ENCODE measurements around the gene FNBP1L.
"Not testable (repeated sequence)": the region's sequence is repeated elsewhere in the genome, so short reads cannot be mapped to it uniquely, and the experiment has no call there.

FNBP1L gene

DNA sequence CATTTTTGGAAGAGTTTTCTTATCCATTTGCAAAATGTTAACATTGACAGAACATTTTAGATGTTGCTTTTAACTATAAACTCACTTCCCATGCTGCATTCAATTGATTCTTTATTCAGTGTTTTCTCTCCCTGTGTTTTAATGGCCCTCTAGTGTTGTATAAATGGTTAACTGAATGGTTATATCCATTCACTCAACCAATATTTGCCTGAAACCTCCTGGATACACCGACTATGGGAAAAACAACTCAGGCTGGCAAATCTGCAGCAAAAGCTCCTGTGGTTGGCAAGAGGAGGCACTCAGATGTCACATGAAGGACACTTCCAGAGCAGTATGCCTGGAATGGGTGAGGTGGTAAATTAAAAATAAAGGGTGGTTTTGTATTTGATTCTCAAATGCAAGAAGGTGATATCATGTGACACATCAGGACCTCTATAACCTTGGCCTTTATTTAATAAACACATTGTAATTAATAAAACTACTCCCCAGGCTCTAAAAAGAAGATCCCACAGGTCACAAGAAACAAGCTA is 126.1 kb downstream of the FNBP1L start:
- no peak for DNase-seq (ENCODE audit: low spot score)

DNA sequence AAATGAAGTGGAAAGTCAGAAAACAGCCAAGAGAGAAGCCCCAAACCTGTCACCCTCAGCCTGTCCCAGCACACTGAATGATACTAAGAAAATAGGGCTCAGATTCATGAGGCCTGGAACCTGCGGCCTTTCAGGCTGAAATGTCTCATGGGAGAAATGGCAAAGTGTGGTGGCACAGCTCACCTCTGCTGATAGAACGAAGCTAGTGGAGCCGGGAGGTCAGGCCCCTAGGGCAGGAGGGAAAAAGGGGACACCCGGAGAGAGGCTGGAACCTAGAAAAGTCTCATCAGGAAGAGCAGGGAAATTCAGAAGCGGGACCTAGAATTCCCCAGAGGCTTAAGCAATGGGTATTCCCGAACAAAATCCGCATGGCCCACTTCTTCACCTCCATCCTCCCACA is 126.6 kb downstream of the FNBP1L start:
- no peak for DNase-seq (ENCODE audit: low spot score)

DNA sequence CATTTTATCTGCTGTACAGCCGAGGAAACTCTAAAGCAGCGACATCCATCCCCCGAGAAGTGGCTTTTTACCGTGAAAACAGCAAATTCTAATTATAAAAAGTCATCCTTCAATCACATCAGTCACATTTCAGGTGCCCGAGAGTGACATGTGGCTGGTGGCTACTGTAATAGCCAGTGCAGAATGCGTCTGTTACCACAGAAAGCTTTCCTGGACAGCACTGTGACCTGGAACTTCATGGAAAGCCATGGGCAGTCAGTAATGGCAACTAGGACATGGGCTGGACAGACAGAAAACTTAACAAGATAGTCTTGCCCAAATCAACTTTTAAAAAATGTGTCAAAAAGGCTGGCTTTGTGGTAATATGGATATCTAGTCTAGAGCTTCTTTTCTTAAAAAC is 127.1 kb downstream of the FNBP1L start:
- DNase-seq (ENCODE audit: low spot score) = no peak

DNA sequence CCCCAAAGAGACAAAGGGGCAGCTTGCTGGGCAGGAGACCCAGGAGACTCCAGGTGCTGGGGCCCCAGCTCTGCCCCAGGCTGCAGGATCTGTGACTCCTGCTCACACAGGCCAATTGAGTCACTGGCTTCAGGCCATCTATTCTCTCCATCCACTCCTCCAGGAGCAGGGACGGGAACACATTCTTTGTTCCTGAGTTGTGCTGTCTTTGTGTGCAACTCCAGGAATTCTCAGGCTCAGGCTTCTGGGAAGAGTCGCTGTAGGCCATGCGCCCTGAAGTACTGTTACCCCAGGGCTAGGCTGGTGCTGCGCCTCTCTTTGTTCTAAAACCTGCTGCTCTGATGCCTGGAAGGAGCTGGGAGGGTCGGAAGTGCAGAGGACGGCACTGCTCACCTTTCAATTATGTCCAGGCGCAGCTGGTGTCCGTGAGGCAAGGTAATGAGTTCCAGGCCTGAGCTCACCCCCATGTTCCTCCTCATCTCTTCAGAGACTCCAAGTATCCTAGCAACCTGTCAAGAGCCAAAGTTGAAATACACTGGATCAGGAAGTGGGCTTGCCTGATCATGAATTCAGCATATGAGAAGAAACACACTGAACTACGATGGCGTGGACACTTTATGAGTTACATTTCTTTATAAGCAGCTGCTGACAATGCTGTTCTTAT is 127.8 kb downstream of the FNBP1L start:
- DNase-seq (ENCODE audit: low spot score) = no peak

DNA sequence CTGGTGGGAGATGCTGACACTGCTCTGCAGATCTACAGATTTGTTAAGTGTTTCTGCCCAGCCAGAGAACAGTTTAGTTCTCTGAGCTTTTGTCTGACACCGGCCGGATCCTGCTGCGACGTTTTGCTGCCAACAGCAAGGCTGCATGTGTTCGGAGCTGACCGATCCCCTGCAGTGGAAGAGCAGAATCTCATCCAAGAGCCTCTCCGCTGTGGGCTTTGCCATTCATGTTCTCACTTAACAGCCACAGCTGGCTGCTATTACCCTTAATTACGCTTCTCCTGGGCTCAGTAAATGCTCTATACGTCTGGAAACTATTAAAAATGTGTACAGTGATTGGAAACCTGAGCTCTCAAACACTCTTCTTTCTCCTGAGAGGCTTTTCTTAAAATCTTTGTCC is 128.4 kb downstream of the FNBP1L start:
- no peak for DNase-seq (ENCODE audit: low spot score)

DNA sequence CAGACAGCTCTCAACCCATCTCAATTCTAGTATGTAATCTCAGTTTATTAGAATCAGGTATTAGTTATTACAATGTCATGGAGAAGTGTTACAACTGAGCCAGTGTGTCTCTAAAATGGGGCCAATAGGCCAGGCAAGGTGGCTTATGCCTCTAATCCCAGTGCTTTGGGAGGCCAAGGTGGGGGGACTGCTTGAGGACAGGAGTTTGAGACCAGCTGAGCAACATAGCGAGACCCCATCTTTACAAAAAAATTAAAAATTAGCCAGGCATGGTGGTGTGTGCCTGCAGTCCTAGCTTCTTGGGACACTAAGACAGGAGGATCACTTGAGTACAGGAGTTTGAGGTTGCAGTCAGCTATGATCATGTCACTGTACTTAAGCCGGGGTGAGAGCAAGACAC is 128.8 kb downstream of the FNBP1L start:
- DNase-seq (ENCODE audit: low spot score) = no peak

DNA sequence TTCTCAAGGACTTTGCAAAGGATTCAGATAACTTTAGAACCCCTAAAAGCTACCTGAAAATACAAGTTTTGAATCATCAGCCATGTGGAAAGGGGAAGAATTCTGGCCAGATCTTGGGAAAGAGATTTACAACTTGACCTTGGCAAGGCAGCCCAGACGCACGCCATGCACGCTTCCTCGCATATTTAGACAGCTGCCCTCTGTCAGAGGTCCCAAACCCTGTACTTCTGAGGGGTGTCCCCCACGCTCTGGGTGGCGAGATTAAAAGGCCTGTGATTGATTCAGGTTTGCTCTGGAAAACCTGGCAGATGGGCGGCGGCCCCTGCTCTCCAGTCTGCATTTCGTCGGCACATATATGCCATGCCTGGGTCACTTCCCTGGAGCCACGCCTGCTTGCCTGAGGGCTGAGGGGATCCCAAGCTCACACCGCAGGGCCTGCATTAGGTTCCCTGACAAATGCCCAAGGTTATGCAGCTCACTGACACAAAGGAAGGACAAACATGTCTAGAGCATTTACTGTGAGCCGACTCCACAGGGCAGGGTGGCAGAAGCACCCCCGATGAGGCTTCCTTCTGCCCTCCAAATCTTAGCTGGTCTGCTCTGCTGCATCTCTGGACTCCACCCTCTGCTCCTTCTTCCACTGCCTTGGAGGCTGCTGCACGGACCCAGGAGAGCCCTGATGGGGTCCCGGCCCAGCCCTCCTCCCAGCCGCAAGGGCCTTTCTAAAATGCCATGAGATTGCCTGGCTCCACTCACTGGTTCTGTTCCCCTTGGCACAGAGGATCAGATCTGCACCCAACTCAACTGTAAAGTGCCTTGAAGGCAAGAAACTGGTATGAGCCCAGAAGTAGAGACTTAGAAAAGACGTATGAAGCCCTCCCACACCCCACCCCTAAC is 129.9 kb downstream of the FNBP1L start:
- no peak for DNase-seq (ENCODE audit: low spot score)

DNA sequence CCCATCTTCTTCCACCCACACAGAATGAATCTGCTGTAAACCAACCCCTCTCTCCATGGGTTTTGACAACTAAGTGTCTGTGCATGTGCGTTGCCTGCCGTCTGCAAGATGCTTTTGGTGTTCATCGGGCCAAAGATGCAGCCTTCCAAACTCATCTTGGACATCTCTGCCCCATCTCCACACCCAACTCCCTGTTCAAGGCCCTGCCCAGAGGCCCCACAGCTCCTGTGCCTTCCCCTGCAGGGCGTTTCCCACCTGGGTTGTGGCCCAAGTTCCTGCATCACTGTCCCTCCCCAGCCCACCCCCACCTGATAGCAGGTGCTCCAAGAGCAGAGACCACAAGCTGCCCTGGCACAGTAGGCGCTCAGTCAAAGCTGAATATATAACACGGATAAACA is 130.5 kb downstream of the FNBP1L start:
- no peak for DNase-seq (ENCODE audit: low spot score)

DNA sequence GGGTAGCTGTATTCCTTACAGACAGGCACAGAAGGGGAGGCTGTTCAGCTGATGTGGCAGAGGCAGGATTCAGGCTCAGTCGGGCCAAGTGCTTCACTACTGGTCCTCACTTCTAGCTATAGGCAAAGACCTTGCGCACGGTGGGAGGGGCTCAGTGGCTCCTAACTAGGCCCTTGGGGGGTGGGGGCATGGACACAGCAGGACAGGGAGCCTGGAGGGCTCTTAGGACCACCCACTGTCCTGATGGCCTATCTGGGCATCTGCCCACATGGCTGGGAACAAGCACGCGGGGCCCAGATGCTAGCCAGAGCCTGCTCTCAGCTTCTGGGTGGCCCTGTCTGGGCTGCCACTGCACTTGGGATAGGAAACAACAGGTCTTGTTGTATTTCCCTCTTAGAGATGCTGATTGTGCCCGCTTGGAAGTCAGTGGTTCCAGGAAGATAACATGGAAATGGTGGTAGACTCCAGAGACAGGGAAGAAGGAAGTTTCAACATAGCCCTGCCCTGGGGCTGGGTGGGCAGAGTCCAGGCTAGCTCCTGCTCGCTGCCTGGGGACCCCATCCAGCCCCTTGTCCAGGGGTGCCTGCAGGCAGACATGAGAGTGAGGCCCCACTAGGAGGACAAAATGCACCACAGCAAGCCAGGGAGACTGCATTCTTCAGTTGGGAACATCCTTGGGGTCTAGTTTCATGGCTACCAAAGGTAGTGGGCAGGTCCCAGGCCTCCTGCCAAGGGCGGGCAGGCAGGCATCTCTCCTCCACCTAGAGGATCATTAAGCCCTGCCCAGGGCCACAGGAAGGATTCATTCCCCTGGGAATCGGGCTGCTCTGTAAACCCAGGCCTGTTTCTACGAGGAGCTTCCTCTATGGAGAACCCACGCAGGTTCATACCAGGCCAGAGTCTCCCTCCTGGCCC is 131.2 kb downstream of the FNBP1L start:
- no peak for DNase-seq (ENCODE audit: low spot score)

DNA sequence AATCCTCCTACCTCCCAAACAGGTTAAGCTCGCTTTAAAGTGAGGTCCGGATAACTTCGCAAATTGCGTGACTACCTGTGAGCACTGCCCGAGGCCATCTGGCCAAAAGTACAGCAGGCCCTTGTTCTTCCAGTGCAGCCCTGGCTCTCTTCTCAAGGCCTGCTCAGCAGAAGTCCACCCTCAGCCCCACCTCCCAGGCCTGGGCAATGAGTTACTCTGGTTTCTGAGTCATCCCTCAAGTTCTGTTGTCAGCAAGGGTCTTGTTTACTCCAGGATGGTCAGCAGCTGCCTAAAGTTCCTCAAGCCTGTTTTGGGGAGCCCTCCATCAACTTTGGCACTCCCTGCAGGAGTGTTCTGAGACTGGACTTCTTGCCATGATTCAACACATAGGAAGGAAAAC is 132.0 kb downstream of the FNBP1L start:
- DNase-seq (ENCODE audit: low spot score) = no peak

DNA sequence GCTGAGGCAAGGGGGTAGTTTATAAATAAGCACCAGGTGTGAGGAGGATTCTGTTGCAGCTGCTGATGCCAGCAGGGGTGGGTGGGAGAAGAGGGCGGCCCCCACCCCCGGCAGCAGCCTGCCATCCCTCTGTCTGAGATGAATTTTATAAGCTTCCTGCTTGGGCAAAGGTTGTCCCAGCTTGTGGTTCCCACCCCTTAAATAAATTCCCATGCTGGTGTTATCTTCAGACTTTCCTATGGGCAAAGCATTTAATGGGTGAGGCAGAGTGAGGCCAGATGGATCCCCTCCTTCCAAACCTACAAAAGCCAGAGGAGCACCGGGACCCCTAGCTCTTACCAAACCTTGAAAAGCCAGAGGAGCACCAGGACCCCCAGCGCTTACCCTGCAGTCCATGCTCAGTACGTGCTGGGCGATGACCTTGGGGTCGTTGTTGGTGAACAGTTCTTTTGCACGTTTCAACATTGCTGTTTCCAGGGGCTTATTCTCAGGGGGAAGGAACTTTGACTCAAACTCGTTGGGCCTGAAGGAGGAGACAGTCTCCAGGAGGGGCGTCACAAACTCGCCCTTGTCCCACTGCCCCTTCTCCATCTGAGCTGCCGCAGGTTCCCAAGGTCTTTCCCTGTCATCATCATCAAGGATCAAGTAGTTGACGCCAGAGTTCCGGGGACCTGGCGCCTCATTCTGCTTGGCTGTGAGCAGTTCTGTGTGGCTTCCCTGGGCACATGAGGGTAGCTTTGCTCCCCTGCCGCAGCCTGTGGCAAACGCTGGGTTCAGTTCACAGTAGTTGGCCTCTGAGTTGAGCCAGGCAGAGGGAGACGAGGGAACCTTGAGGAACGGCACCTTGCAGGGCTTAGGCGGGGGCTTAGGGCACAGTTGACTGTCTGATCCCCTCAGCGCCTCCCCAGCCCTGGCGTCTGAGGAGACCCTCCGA is 134.3 kb downstream of the FNBP1L start:
- DNase-seq (ENCODE audit: low spot score) = no peak

DNA sequence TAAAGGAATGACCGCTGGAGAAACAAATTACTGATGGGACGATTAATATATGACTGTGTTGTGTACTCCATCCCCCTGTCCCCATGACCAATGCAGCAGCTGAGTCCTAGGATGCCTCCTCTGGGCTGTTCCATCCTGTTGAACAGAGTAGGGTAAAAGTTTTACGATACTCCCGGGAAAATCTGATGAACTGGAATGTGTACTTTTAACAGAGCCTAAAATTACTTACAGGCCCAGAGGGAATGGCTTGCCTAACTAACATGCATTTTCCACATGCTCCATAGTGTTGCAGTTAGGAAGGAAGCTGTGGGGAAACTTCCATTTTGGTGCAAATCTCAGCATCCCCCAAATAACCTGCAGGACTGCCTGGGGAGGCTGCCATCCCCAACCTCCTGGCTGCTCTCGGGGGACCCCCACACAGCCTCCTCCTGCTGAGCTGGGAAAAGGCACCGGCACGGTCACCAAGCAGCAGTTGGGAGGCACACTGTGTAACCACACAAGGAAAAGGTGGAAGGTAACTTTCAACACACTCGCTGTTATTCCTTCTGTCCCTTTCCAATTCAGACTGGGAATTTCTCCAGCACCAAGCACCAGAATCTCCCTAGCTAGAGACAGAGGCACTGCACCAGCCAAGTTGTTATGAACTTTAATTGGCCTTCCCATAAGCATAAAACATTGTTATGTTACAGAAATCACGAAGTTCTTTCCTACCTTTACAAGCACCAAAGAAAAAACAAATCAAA is 136.5 kb downstream of the FNBP1L start:
- no peak for DNase-seq (ENCODE audit: low spot score)

DNA sequence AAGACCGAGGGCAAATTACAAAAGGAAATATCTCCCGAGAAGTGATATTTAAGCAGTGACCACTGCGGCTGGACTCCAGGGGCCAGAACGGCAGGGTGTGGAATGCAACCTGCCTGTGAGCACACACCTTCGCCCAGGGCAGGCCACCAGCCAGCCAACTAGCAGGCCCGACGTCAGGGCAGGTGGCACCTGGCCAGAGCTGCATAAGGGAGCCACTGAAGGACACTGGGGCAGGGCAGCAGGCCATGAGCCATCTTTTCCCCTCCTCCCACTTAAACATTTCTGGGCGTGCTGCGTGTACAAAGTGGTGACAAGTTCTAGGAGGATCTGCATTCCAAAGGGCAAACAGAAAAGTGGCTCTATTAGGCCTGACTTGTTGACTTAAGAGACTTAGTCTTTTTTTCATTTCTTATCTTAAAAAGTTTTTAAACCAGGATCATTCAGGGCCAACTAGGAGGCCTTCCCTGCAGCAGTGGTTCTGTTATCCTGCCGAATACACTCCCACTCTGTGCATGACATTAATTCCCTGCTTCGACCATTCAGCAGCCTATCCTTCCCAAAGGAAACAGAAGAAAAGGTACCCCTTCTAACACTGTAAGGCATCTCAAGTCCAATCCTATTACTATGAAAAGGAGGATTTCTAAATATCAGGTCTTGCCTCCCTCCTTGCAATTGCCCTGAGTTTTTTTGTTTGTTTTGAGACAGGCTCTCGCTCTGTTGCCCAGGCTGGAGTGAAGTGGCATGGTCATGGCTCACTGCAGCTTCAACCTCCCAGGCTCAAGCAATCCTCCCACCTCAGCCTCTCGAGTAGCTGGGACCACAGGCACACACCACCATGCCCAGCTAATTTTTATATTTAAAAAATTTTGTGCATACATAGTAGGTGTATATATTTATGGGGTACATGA is 137.4 kb downstream of the FNBP1L start:
- no peak for DNase-seq (ENCODE audit: low spot score)

DNA sequence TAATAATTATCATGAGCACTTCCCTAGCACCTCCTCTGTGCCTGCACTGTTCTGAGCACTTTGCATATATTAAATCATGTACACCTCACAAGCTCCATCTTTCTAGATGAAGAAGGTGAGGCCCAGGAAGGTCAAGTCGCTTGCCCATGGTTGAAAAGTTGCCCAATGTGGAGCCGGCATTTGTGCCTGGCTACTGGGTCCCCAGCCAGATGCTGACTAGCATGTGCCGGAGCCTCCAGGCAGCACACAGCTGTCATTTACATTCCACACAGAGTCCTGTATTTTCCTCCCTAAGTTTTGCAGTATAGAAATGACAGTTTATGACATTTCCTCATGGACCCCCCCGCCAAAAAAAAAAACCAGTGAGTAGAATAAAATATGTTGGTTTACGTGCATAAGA is 139.4 kb downstream of the FNBP1L start:
- DNase-seq (ENCODE audit: low spot score) = no peak

DNA sequence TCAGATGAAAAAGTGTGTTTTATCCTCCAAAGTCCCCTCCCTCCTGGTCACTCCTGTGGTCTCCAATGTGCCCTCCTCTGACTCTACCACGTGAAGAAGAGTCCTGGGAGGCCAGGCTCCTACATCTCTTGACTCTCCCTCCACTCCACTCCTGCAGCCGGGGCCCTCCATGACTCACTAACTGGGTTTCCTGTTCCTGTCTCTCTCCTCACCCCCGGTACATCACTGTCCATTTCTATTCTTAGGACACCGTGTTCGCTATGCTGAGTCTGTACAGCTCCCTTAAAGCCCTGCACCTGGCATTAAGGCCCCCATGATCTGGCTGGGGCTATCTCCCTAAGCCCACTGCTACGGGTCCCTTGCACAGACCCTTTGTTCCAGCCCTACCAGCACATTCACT is 140.3 kb downstream of the FNBP1L start:
- no peak for DNase-seq (ENCODE audit: low spot score)

DNA sequence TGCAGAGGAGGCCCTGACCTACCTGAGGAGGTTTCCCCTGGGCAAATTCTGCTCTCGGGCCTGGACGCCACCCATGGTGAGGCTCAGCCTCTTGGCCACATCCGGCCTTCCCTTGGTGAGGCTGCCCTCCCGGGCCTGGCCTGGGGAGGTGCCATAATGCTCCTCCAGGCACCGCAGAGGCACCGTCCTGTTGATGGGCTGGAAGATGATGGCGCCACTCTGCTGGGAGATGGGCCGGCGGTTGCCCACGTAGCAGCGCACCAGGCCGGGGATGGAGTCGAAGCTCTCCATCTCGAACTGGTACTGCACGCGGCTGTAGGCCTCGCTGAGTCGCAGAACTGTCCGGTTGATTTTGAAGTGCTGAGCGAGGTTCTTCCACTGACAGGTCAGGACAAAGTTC is 141.0 kb downstream of the FNBP1L start:
- DNase-seq (ENCODE audit: low spot score) = no peak

DNA sequence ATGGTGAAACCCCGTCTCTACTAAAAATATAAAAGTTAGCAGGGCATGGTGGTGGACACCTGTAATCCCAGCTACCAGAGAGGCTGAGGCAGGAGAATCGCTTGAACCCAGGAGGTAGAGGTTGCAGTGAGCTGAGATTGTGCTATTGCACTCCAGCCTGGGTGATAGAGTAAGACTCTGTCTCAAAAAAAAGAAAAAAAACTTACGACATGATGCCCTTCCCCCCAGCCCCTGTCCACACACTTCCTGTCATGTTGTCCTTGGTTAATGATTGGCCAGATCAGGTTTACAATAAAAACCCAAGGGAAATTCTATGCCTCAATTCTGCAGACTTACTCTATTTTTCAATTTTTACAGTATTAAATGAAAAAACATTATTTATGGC is 143.4 kb downstream of the FNBP1L start:
- not testable (repeated sequence) for DNase-seq (ENCODE audit: low spot score)

DNA sequence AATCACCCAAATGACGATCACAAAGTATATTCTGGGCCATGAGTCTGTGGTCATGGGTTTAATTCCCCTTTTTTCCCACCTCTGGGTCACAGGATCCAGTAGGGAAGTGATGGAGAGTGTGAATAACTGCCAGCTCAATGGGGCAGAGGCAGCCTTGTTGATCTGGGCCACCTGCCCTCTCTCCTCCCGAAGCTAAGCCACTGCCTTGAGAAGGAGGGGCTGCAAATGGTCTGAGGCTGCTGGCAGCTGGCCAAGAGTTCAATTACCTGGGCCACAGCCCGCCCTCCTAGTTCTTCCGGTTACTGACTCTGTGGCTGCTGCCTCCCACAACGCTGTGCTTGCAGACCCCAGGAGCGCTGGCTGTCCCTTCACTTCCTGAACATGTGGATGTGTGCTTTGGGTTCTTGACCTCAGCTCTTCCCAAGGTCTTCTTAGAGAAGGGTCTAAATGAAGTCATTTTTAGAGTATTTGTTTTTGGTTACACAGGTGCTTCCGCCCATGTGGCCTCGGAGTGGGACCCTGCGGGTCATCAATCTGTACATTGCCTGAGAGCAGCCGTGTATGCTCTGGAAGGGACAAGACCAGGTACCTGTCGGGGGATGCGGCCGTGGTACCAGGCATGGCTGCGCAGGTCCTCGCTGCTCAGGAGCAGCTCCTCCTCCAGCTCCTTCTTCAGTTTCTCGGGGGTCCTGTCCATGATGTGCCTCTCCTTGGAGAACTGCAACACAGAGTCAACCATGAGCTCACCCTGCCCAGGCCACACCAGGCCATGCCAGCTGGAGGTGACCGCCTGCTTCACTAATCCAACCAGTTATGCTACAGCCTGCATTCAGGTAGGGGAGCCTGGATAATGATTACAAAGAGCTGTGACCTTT is 144.0 kb downstream of the FNBP1L start:
- DNase-seq (ENCODE audit: low spot score) = no peak

All from COLO829 (cell line).